NOMO-1 (cell line): ENCODE results near the gene ALPK3.

Source experiments
- DNase-seq, 2 experiments: peaks; one replicate each; lab custom pipeline; 2025; ENCODE audit not compliant: unreplicated experiment in 2 of 2; lab: John Stamatoyannopoulos, UW

ALPK3 gene

GRCh38 chr15:84823282-84823878 is 6.2 kb downstream of the ALPK3 start:
- no peak for DNase-seq

DNA sequence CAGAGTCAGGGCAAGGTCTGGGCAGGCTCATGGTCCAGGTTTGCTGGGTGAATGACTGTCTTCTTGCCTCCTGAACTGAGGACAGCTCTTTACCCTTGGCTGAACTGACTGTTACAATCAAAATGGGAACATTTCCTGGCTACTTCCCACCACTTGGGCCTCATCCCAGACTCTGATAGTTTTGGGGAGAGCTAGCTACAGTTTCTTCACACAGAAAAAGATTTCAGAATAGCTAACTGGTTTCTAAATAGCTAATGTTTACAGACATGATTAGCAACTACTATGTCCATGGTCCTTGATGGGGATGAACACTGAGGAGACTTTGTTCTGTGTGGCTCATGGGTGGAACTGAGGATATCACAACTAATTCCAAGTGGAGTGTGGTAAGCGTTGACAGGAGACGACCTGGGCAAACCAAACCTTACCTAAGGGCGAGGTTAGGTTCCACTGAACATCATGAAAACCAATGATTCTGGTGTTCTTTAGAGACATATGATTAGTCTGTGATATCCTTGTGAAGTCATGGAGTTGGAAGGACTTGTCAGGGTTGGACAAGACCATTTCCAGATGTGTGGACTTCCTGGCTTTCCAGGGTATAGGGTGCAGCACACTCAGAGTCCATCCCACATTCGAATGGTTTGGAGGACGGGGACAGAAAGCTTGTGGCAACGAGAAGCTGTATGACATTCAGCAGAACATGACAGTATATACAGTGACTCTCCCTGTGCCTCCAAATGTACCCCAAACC is 7.3 kb downstream of the ALPK3 start:
- DNase-seq: no peak

DNA sequence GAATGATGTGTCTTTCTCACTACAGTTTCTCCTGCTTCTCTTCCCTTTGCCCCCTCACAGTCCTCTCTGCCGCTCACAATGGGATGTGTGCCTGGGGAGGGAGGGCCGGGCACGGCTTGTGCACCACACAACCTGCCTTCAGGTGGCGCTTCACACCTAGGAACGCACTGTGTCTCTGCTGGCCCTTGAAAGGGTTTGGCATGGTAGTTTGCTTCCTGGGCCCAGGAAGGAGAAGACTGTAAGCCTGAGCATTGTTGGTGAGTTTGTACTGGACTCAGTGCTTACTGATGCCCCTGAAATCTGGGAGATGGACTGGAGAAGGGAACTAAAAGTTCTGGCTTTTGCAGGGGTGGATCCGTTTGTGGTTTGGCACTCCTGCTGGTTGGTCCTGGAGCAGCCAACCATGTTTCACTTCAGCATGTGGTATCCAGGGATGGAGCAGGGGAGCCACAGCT is 9.2 kb downstream of the ALPK3 start:
- no peak for DNase-seq

- DNase-seq: no peak
These were observed 10.1 kb downstream of the ALPK3 start for GRCh38 chr15:84827246-84827645.

DNA sequence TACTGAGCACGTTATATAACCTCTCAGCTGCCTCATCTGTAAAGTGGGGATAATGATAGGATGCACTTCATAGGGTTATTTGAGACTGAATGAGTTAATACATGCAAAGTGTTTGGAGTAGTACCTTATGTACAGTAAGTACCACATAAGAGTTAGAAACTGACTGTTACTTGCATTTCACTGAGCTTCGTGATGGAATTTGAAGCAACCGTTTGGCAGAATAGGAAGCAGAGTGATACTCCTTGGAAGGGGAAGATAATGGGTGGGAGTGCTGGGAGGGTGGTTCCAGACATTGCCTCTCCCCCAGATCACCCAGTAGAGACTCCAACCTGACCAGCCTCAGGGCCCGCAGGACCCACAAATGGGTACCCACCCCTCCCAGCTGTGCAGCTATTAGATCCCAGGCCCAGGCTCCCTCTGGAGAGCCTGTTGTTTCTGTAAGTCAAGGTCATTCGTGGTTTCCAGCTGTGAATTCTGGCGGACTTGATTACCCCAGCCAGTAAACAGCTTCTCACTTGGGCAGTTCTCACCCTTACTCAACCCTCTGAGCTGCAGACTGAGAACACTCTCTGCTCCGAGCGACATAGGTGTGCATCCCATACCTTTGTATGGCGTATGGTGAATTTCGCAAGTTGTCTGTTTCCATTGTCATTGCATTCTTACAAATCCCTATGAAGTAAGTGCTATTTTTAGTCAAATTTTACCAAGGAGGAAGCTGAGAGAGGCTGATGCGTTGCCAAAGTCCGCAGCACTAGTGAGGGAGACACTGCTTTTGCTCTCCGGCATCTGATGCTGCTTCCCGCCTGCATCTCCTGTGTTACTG is 11.1 kb downstream of the ALPK3 start:
- DNase-seq: no peak

- no peak for DNase-seq
These were observed 12.3 kb downstream of the ALPK3 start for GRCh38 chr15:84829428-84829827.

- DNase-seq: no peak
These were observed 12.9 kb downstream of the ALPK3 start for GRCh38 chr15:84830036-84830435.

DNA sequence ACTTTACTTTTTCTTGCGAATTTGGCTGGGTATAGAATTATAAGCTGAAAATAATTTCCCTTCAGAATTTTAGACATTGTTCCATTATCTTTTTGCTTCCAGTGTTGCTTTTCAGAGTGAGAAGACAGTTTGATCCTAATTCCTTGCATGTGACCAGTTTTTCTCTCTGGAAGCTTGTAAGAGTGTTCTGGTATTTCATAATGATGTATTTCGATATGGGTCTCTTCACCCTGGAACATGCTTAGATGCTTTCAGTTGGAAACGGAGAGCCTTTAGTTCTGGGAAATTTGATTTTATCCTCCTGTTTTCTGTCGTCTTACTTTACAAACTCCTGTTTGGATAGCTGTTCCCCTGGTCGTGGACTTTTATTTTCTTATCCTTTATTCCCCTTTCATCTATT is 13.9 kb downstream of the ALPK3 start:
- no peak for DNase-seq

DNA sequence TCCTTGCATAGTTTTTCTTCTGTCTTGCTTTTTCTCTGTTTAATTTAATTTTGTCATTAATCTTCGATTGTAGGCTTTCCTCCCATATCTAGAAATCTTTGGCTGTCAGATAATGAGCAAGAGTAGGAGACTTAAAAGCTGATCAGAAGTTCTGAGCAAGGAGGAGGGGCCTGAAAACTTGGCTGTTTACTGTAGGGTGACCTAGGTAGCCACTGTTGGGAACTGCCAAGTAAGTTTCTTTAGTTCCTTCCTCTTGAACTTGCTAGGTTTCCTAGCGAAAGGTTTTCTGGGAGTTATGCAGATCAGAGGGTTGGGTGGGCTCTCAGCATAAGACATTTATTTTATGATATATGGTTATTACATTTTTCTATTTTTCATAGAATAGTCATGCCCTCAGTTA is 14.5 kb downstream of the ALPK3 start:
- DNase-seq: no peak

GRCh38 chr15:84832448-84833040 is 15.4 kb downstream of the ALPK3 start:
- DNase-seq: no peak

DNA sequence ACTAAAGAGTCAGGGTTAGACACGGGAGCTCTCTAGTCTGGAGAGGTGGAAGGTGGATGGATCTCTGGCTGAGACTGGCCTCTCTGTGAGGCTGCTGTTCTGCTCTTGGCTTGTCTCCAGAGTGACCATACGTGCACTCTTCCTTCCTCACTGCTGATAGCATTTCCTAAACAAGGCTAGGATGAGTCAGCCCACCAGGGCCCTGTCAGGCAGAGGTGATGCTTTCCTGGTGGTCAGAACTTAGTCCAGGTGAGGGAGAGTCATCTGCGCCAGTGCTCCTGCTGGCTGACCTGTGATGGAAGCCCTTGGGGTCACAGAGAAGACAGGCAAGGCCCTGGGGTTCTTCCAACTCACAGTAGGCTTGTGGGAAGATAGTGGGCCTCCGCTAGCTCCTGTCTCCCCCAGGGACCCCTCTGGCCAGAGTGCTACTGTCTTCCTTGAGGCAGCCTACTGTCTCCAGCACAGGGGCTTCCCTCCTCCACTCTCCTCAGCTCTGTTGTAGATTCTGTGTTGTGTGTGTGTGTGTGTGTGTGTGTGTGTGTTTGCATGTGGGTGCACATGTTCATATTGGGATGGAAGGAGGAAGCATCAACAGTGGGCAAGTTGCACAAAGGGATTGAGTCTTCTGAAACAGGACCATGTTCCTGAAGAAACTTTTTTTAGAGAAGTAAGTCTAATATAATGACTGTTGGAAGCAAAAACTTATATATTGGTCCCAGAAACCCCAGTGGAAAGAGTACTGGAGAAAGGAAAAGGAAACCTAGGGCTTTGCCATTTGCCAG is 16.5 kb downstream of the ALPK3 start:
- DNase-seq: no peak

GRCh38 chr15:84834229-84834955 is 17.2 kb downstream of the ALPK3 start:
- DNase-seq: no peak

- DNase-seq: no peak
These were observed 17.8 kb downstream of the ALPK3 start for GRCh38 chr15:84834969-84835368.

GRCh38 chr15:84835661-84836337 is 18.6 kb downstream of the ALPK3 start:
- no peak for DNase-seq

- peak in 1 of 2 experiments; percentile 27 for DNase-seq
These were observed 19.7 kb downstream of the ALPK3 start for GRCh38 chr15:84836844-84837243.

GRCh38 chr15:84839714-84840113 is 22.6 kb downstream of the ALPK3 start:
- no peak for DNase-seq

- DNase-seq: no peak
These were observed 23.1 kb downstream of the ALPK3 start for GRCh38 chr15:84840255-84840654.

GRCh38 chr15:84840741-84841429 is 23.7 kb downstream of the ALPK3 start:
- DNase-seq: peak in 1 of 2 experiments; percentile 5

- DNase-seq: no peak
These were observed 25.6 kb downstream of the ALPK3 start for GRCh38 chr15:84842781-84843180.
